K562 (cell line): ENCODE results near the gene CPED1. TPM values are rescaled to one million over a fixed set of nuclear protein-coding genes. Genes with fewer than 3 reads are reported as not detected.

Source experiments
- ATF7 ChIP-seq: fragments of 450-650 bp; IDR thresholded peaks from 2 replicates; pipeline ENCODE4 v1.7.1; 2014; ENCODE audit warnings: mild to moderate bottlenecking, moderate library complexity
- CBX1 ChIP-seq: sonication (generic); IDR thresholded peaks from 2 replicates; pipeline ENCODE4 v1.6.1; 2016; ENCODE audit warnings: antibody characterized with exemption, low read depth, mild to moderate bottlenecking
- CHD2 ChIP-seq: IDR thresholded peaks from 2 replicates; pipeline ENCODE4 v1.6.1; 2011; ENCODE audit warnings: low read depth, low read length
- KHSRP ChIP-seq: fragments of 450-650 bp; IDR thresholded peaks from 2 replicates; pipeline ENCODE4 v1.6.1; 2017
- MITF ChIP-seq: IDR thresholded peaks from 2 replicates; pipeline ENCODE4 v1.6.1; 2014; ENCODE audit warnings: antibody characterized with exemption
- RCOR1 ChIP-seq, 2 experiments: IDR thresholded peaks; 2 replicates each; pipeline ENCODE4 v1.6.1; 2012; ENCODE audit warnings: low read depth in 2 of 2, low read length in 2 of 2, borderline replicate concordance in 1 of 2, improper control_type of control experiment in 1 of 2
- SETDB1 ChIP-seq: IDR thresholded peaks from one replicate; pipeline ENCODE4 v1.6.1; 2012; ENCODE audit warnings: low read length, control low read depth, inconsistent platforms
- SMARCA5 ChIP-seq: fragments of 450-650 bp; IDR thresholded peaks from 2 replicates; pipeline ENCODE4 v1.6.1; 2016
- ZKSCAN8 ChIP-seq: fragments of 200-800 bp; sonication (Bioruptor generic); IDR thresholded peaks from 2 replicates; pipeline ENCODE4 v1.6.1; 2016; ENCODE audit warnings: missing genetic modification characterization, missing compliant biosample characterization
- ZNF263 ChIP-seq: sonication (generic); formaldehyde crosslinking; IDR thresholded peaks from 2 replicates; pipeline ENCODE4 v1.8.0; 2022; ENCODE audit warnings: mild to moderate bottlenecking, missing genetic modification reagents, borderline replicate concordance
- ZNF316 ChIP-seq: fragments of 450-650 bp; IDR thresholded peaks from 2 replicates; pipeline ENCODE4 v1.6.1; 2016
- ZNF431 ChIP-seq: sonication (generic); formaldehyde crosslinking; IDR thresholded peaks from 2 replicates; pipeline ENCODE4 v1.8.0; 2022; ENCODE audit warnings: mild to moderate bottlenecking, missing genetic modification reagents
- ZNF655 ChIP-seq: fragments of 250-450 bp; sonication (Bioruptor Pico); IDR thresholded peaks from 2 replicates; pipeline ENCODE4 v1.5.0; 2021
- polyA plus RNA-seq, 8 experiments: library from polyadenylated mRNA; depleted of rRNA in 4 of 8; stranded (reverse) in 5 of 8; unstranded in 3 of 8; fragments of >200 nt; fragmentation: Nextera tagmentation in 2 of 8; fragmentation: Illumina TruSeq in 1 of 8; extraction: Ambion mirVana in 2 of 8; extraction: Trizol in 1 of 8; gene quantifications; 2 replicates each; pipeline versions ENCODE4 v1.2.1 to v1.2.3, GENCODE V29; 2011 to 2014; ENCODE audit warnings: inconsistent platforms in 1 of 8, missing spikeins in 1 of 8
- total RNA-seq, 7 experiments: library from RNA; depleted of rRNA in 6 of 7; stranded (reverse); fragments of >200 nt in 6 of 7; fragmentation: Illumina TruSeq in 2 of 7; extraction: Trizol in 2 of 7; gene quantifications; 2 replicates each; pipeline versions ENCODE4 v1.2.1 to v1.2.3, GENCODE V29; 2011 to 2021; ENCODE audit warnings: low replicate concordance in 1 of 7
- TF ChIP-seq, protein P1 (sequence below): fragments of 150-350 bp; IDR thresholded peaks from 2 replicates; pipeline ENCODE4 v1.6.1; 2014; ENCODE audit warnings: low read depth, mild to moderate bottlenecking, low read length, borderline replicate concordance
- TF ChIP-seq, protein P2 (sequence below): sonication (generic); formaldehyde crosslinking; IDR thresholded peaks from 2 replicates; pipeline ENCODE4 v1.8.0; 2023; ENCODE audit warnings: mild to moderate bottlenecking, missing genetic modification reagents
- TF ChIP-seq, protein P3 (sequence below), 3 experiments: fragments of 200-800 bp in 1 of 3; sonication (Bioruptor generic) in 1 of 3; sonication (generic) in 1 of 3; formaldehyde crosslinking in 1 of 3; IDR thresholded peaks; 2 replicates each; pipeline versions ENCODE4 v1.6.1 to v1.8.0; 2016 to 2022; ENCODE audit warnings: mild to moderate bottlenecking in 2 of 3, missing compliant biosample characterization in 2 of 3, missing genetic modification characterization in 2 of 3, missing genetic modification reagents in 1 of 3
- TF ChIP-seq, protein P4 (sequence below): sonication (generic); formaldehyde crosslinking; IDR thresholded peaks from 2 replicates; pipeline ENCODE4 v1.8.0; 2022; ENCODE audit warnings: mild to moderate bottlenecking, missing genetic modification reagents

Gene CPED1
- total and polyA plus RNA-seq, 9 of the 15 experiments (the other 6 are each of a cell fraction or from before 2014, with no cell fraction given) = 195 to 393 (median 290) TPM

DNA sequence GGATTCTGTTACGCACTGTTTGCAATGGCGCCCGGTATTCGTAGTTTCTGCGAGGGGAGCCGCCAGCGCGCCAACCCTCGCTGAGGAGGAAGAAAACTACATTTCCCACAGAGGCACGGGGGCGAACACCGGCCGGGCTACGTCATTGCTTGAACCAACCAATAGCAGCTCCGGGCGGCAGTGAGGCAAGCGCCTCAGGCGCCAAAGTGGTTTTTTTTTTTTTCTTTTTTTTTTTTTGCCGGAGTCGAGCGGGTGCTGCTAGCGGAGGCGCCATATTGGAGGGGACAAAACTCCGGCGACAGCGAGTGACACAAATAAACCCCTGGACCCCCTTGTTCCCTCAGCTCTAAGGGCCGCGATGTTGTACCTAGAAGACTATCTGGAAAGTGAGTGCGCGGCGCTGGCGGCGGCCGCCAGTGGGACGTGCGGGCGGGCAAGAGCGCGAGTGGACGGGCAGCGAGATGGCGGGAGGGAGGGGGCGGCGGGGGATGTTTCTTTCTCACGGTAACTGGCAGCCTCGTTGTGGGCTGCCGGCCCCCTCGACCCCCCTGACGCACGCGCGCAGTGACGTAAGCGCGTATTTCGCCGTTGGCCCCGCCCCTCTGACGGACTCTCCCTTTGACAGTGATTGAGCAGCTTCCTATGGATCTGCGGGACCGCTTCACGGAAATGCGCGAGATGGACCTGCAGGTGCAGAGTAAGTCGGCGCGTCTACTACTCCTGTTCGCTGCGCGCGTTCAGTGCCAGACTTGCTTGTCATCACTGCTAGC lies 37.8 kb upstream of the CPED1 start, which contains the start of gene ING3 (continued):
- TF ChIP-seq, protein P1, sequence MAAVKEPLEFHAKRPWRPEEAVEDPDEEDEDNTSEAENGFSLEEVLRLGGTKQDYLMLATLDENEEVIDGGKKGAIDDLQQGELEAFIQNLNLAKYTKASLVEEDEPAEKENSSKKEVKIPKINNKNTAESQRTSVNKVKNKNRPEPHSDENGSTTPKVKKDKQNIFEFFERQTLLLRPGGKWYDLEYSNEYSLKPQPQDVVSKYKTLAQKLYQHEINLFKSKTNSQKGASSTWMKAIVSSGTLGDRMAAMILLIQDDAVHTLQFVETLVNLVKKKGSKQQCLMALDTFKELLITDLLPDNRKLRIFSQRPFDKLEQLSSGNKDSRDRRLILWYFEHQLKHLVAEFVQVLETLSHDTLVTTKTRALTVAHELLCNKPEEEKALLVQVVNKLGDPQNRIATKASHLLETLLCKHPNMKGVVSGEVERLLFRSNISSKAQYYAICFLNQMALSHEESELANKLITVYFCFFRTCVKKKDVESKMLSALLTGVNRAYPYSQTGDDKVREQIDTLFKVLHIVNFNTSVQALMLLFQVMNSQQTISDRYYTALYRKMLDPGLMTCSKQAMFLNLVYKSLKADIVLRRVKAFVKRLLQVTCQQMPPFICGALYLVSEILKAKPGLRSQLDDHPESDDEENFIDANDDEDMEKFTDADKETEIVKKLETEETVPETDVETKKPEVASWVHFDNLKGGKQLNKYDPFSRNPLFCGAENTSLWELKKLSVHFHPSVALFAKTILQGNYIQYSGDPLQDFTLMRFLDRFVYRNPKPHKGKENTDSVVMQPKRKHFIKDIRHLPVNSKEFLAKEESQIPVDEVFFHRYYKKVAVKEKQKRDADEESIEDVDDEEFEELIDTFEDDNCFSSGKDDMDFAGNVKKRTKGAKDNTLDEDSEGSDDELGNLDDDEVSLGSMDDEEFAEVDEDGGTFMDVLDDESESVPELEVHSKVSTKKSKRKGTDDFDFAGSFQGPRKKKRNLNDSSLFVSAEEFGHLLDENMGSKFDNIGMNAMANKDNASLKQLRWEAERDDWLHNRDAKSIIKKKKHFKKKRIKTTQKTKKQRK = no peak; the same call in 1 of the 2 replicates
- TF ChIP-seq, protein P2, sequence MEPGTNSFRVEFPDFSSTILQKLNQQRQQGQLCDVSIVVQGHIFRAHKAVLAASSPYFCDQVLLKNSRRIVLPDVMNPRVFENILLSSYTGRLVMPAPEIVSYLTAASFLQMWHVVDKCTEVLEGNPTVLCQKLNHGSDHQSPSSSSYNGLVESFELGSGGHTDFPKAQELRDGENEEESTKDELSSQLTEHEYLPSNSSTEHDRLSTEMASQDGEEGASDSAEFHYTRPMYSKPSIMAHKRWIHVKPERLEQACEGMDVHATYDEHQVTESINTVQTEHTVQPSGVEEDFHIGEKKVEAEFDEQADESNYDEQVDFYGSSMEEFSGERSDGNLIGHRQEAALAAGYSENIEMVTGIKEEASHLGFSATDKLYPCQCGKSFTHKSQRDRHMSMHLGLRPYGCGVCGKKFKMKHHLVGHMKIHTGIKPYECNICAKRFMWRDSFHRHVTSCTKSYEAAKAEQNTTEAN (CRISPR knock-in tag) = peak; percentile 65; the same call in 1 of the 2 replicates
- TF ChIP-seq ZNF316 (no peak), CHD2 (peak; percentile 88), ZKSCAN8 (CRISPR knock-in tag) (peak; percentile 86), SMARCA5 (no peak), CBX1 (peak; percentile 30; the same call in 1 of the 2 replicates), ZNF263 (CRISPR knock-in tag) (peak; percentile 40; the same call in 1 of the 2 replicates), MITF (peak; percentile 10; the same call in 1 of the 2 replicates), ATF7 (peak; percentile 98), KHSRP (peak; percentile 73; the same call in 1 of the 2 replicates), ZNF431 (CRISPR knock-in tag) (peak; percentile 58; the same call in 1 of the 2 replicates), SETDB1 (no peak), RCOR1 (IDR thresholded peaks at IDR 0.05; ENCODE audit: borderline replicate concordance in 1 of 2, low read depth in 2 of 2, low read length in 2 of 2) (peak in 1 of 2 experiments; percentile 97; a peak in 3 of 4 replicates), ZNF655 (no peak)
- TF ChIP-seq, protein P3, sequence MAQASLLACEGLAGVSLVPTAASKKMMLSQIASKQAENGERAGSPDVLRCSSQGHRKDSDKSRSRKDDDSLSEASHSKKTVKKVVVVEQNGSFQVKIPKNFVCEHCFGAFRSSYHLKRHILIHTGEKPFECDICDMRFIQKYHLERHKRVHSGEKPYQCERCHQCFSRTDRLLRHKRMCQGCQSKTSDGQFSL (CRISPR knock-in tag; IDR thresholded peaks at IDR 0.05) = no peak
- TF ChIP-seq, protein P3 (tag; IDR thresholded peaks at IDR 0.05) = no peak; a peak in 1 of 4 replicates
- TF ChIP-seq, protein P4, sequence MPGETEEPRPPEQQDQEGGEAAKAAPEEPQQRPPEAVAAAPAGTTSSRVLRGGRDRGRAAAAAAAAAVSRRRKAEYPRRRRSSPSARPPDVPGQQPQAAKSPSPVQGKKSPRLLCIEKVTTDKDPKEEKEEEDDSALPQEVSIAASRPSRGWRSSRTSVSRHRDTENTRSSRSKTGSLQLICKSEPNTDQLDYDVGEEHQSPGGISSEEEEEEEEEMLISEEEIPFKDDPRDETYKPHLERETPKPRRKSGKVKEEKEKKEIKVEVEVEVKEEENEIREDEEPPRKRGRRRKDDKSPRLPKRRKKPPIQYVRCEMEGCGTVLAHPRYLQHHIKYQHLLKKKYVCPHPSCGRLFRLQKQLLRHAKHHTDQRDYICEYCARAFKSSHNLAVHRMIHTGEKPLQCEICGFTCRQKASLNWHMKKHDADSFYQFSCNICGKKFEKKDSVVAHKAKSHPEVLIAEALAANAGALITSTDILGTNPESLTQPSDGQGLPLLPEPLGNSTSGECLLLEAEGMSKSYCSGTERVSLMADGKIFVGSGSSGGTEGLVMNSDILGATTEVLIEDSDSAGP = no peak
